Keratinocyte (primary cell): ENCODE measurements around the gene ANKRD28. TPM values are rescaled to one million over a fixed set of nuclear protein-coding genes. Genes with fewer than 3 reads are reported as not detected.

Source experiments
- DNase-seq: peaks from one replicate; pipeline ENCODE4 v3.0.0-alpha.2; 2011; ENCODE audit warnings: low read depth, missing footprints, low spot score
- FAIRE-seq: peaks from 2 replicates; lab custom pipeline; 2011; peaks lifted over from hg19 to GRCh38; lab: Jason Lieb, UNC
- H2AFZ ChIP-seq: 2 replicates; pipeline ENCODE4 v1.6.0; 2012; ENCODE audit warnings: low read length, control low read depth, inconsistent platforms; ENCODE audit not compliant: control insufficient read depth
- H3K27ac ChIP-seq: 2 replicates; pipeline ENCODE4 v1.5.1; 2011; ENCODE audit warnings: low read length; ENCODE audit not compliant: control insufficient read depth, insufficient read depth
- H3K27me3 ChIP-seq: 3 replicates; pipeline ENCODE4 v1.6.0; 2011; ENCODE audit warnings: low read length; ENCODE audit not compliant: control insufficient read depth, insufficient read depth; ENCODE audit errors: extremely low read depth
- H3K36me3 ChIP-seq, 2 experiments: 2 replicates in 1 of 2; 3 replicates in 1 of 2; pipeline ENCODE4 v1.5.1; 2011; ENCODE audit warnings: low read length in 2 of 2, mild to moderate bottlenecking in 1 of 2; ENCODE audit not compliant: control insufficient read depth in 2 of 2, insufficient read depth in 2 of 2; ENCODE audit errors: extremely low read depth in 1 of 2
- H3K4me1 ChIP-seq: 3 replicates; pipeline ENCODE4 v1.5.1; 2011; ENCODE audit warnings: low read length; ENCODE audit not compliant: control insufficient read depth, insufficient read depth; ENCODE audit errors: extremely low read depth
- H3K4me2 ChIP-seq: 3 replicates; pipeline ENCODE4 v1.6.0; 2011; ENCODE audit warnings: low read depth, low read length; ENCODE audit not compliant: control insufficient read depth, insufficient read depth; ENCODE audit errors: extremely low read depth
- H3K4me3 ChIP-seq, 3 experiments: fragments of 200-600 bp in 1 of 3; sonication (generic) in 1 of 3; 2 replicates in 2 of 3; 3 replicates in 1 of 3; pipeline ENCODE4 v1.5.1; 2011 to 2016; ENCODE audit warnings: low read length in 3 of 3, mild to moderate bottlenecking in 3 of 3, control low read depth in 2 of 3, inconsistent platforms in 1 of 3, low read depth in 1 of 3, mixed read lengths in 1 of 3, mixed run types in 1 of 3, moderate library complexity in 1 of 3; ENCODE audit not compliant: control insufficient read depth in 2 of 3, insufficient read depth in 2 of 3; ENCODE audit errors: extremely low read depth in 1 of 3
- H3K79me2 ChIP-seq: 2 replicates; pipeline ENCODE4 v1.6.0; 2012; ENCODE audit warnings: low read length; ENCODE audit not compliant: control insufficient read depth, insufficient read depth
- H3K9ac ChIP-seq: 3 replicates; pipeline ENCODE4 v1.6.0; 2011; ENCODE audit warnings: low read length; ENCODE audit not compliant: control insufficient read depth, insufficient read depth; ENCODE audit errors: extremely low read depth
- H3K9me1 ChIP-seq: 3 replicates; pipeline ENCODE4 v1.6.0; 2011; ENCODE audit warnings: low read length; ENCODE audit not compliant: control insufficient read depth, insufficient read depth; ENCODE audit errors: extremely low read depth
- H3K9me3 ChIP-seq: 2 replicates; pipeline ENCODE4 v1.5.1; 2012; ENCODE audit warnings: low read depth, low read length; ENCODE audit not compliant: control insufficient read depth
- H4K20me1 ChIP-seq: 3 replicates; pipeline ENCODE4 v1.6.0; 2011; ENCODE audit warnings: low read length; ENCODE audit not compliant: control insufficient read depth, insufficient read depth; ENCODE audit errors: extremely low read depth
- CTCF ChIP-seq, 3 experiments: IDR thresholded peaks in 1 of 3; conservative IDR thresholded peaks in 1 of 3; optimal IDR thresholded peaks in 1 of 3; 2 replicates in 2 of 3; 3 replicates in 1 of 3; pipeline versions ENCODE3 to v1.5.1; 2011; ENCODE audit warnings: low read length in 3 of 3, mild to moderate bottlenecking in 3 of 3, moderate library complexity in 2 of 3, control low read depth in 1 of 3, inconsistent platforms in 1 of 3; ENCODE audit not compliant: insufficient read depth in 2 of 3; ENCODE audit errors: extremely low read depth in 1 of 3
- EZH2 ChIP-seq: IDR thresholded peaks from one replicate; pipeline ENCODE4 v1.6.1; 2012; ENCODE audit warnings: inconsistent platforms, mild to moderate bottlenecking, low read length, moderate library complexity
- dilution Hi-C: fragments of 300-500 bp; cut with MboI; formaldehyde crosslinking; loops from one replicate; pipeline ENCODE4 v1.7.0; 2020; ENCODE audit warnings: low sequenced_read_pairs; ENCODE audit not compliant: extremely low pct_ligation_motif_present
- polyA plus RNA-seq, 5 experiments: library from polyadenylated mRNA; depleted of rRNA in 3 of 5; stranded (reverse) in 3 of 5; stranded (forward) in 1 of 5; unstranded in 1 of 5; fragments of >200 nt; gene quantifications; 1 replicate in 1 of 5; 2 replicates in 3 of 5; 3 replicates in 1 of 5; pipeline versions ENCODE4 v1.2.1 to v1.2.3, GENCODE V29; 2011 to 2012; ENCODE audit warnings: missing spikeins in 2 of 5, low read depth in 1 of 5, low replicate concordance in 1 of 5

ANKRD28 gene
- polyA plus RNA-seq, 1 donor (not counting 4 experiments of a cell fraction or from before 2014, with no cell fraction given), result 32.7 TPM

- no peaks in the 10 kb centered on the region for H3K9me3 ChIP-seq
- no peak overlapping the region for H3K27ac ChIP-seq
- peaks cover 30% of the 10 kb centered on the region for H3K79me2 ChIP-seq
- no peaks in the 10 kb centered on the region for H3K27me3 ChIP-seq
- no peaks in the 10 kb centered on the region for H3K9me1 ChIP-seq
- no peak for TF ChIP-seq CTCF (optimal IDR thresholded peaks at IDR 0.05 in 1 of 3, IDR thresholded peaks at IDR 0.05 in 1 of 3, conservative IDR thresholded peaks at IDR 0.05 in 1 of 3; ENCODE audit: extremely low read depth in 1 of 3, insufficient read depth in 2 of 3, low read length in 3 of 3)
- TF ChIP-seq EZH2, result no peak
- peaks cover 5% of the 10 kb centered on the region for H3K4me1 ChIP-seq
- no peaks in the 10 kb centered on the region for H4K20me1 ChIP-seq
- no peaks in the 10 kb centered on the region for H3K36me3 ChIP-seq
- H3K4me3 ChIP-seq, result no peak overlapping the region
- no peak for DNase-seq
- no peak overlapping the region for H3K4me2 ChIP-seq
- no peak overlapping the region for H2AFZ ChIP-seq
- H3K9ac ChIP-seq, result no peak overlapping the region
- no peak for FAIRE-seq
- dilution Hi-C loops, result no loop called here
These were observed 8.0 kb upstream of the ANKRD28 start for GRCh38 chr3:15805756-15806266.

GRCh38 chr3:15804553-15805095 is 6.8 kb upstream of the ANKRD28 start:
- no peaks in the 10 kb centered on the region for H3K9me3 ChIP-seq
- H3K9ac ChIP-seq, result no peak overlapping the region
- no peak overlapping the region for H3K27ac ChIP-seq
- peaks cover 33% of the 10 kb centered on the region for H3K79me2 ChIP-seq
- H3K36me3 ChIP-seq, result no peaks in the 10 kb centered on the region
- H2AFZ ChIP-seq, result no peak overlapping the region
- DNase-seq (no peak), FAIRE-seq (no peak)
- no peak overlapping the region for H3K4me2 ChIP-seq
- no peaks in the 10 kb centered on the region for H3K27me3 ChIP-seq
- TF ChIP-seq CTCF (optimal IDR thresholded peaks at IDR 0.05 in 1 of 3, IDR thresholded peaks at IDR 0.05 in 1 of 3, conservative IDR thresholded peaks at IDR 0.05 in 1 of 3; ENCODE audit: extremely low read depth in 1 of 3, insufficient read depth in 2 of 3, low read length in 3 of 3) (no peak), EZH2 (no peak)
- H4K20me1 ChIP-seq, result no peaks in the 10 kb centered on the region
- H3K9me1 ChIP-seq, result no peaks in the 10 kb centered on the region
- dilution Hi-C loops, result no loop called here
- H3K4me3 ChIP-seq, result no peak overlapping the region
- H3K4me1 ChIP-seq, result peaks cover 5% of the 10 kb centered on the region
